HL-60 (cell line): ENCODE measurements around the gene ATPAF2.

ENCODE experiments used
- DNase-seq, 2 experiments: peaks; one replicate each; pipeline ENCODE4 v3.0.0-alpha.2; 2010 to 2020; ENCODE audit warnings: low read depth in 1 of 2, low spot score in 1 of 2
- H3K27ac ChIP-seq: fragments of 250-450 bp; sonication (Bioruptor Pico); replicated peaks from 2 replicates; pipeline ENCODE4 v1.5.1; 2020; ENCODE audit warnings: mild to moderate bottlenecking, moderate library complexity
- H3K27me3 ChIP-seq: fragments of 250-450 bp; sonication (Bioruptor Pico); 2 replicates; pipeline ENCODE4 v1.5.1; 2021; ENCODE audit warnings: mild to moderate bottlenecking, moderate library complexity; ENCODE audit not compliant: insufficient read depth, poor library complexity, severe bottlenecking
- H3K4me3 ChIP-seq: replicated peaks from 2 replicates; pipeline ENCODE4 v1.5.1; 2011; ENCODE audit warnings: mild to moderate bottlenecking, control low read depth, low read length; ENCODE audit not compliant: insufficient read depth
- CTCF ChIP-seq: IDR thresholded peaks from one replicate; pipeline ENCODE4 v1.5.1; 2011; ENCODE audit warnings: low read length, control low read depth, inconsistent platforms; ENCODE audit not compliant: insufficient read depth
- GABPA ChIP-seq: IDR thresholded peaks from 2 replicates; pipeline ENCODE4 v1.6.1; 2012; ENCODE audit warnings: low read depth
- POLR2AphosphoS5 ChIP-seq: IDR thresholded peaks from 2 replicates; pipeline ENCODE4 v1.6.1; 2012; ENCODE audit warnings: low read depth
- REST ChIP-seq: IDR thresholded peaks from 2 replicates; pipeline ENCODE4 v1.6.1; 2012; ENCODE audit warnings: low read depth; ENCODE audit not compliant: insufficient replicate concordance
- SPI1 ChIP-seq: IDR thresholded peaks from 2 replicates; pipeline ENCODE4 v1.6.1; 2012; ENCODE audit warnings: low read depth, mild to moderate bottlenecking, borderline replicate concordance

Gene ATPAF2

GRCh38 chr17:17978481-17979424, 60.2 kb downstream of the ATPAF2 start:
- H3K27ac ChIP-seq = no peak overlapping the region

GRCh38 chr17:17976931-17977570, 61.9 kb downstream of the ATPAF2 start:
- Histone ChIP-seq H3K4me3 (no peak overlapping the region), H3K27ac (no peak overlapping the region), H3K27me3 (no peaks in the 10 kb centered on the region)
- no peak for DNase-seq
- TF ChIP-seq GABPA (no peak), POLR2AphosphoS5 (no peak), REST (no peak), SPI1 (no peak), CTCF (no peak)

More at GRCh38 chr17:17978481-17979424, 60.2 kb downstream of the ATPAF2 start:
- H3K4me3 ChIP-seq = no peak overlapping the region
- DNase-seq = peak in 1 of 2 experiments; percentile 27
- no peaks in the 10 kb centered on the region for H3K27me3 ChIP-seq
- TF ChIP-seq SPI1 (peak; percentile 58; the same call in 1 of the 2 replicates), CTCF (no peak)

- Histone ChIP-seq H3K4me3 (no peak overlapping the region), H3K27me3 (no peaks in the 10 kb centered on the region), H3K27ac (no peak overlapping the region)
- DNase-seq = peak; percentile 13 to 56
- no peak for TF ChIP-seq CTCF
Observed at GRCh38 chr17:17975436-17975835, 63.5 kb downstream of the ATPAF2 start.

GRCh38 chr17:17972952-17973254, 66.1 kb downstream of the ATPAF2 start:
- no peak for DNase-seq
- H3K27me3 ChIP-seq = no peaks in the 10 kb centered on the region
- H3K4me3 ChIP-seq = peak overlapping the region; percentile 26
- no peak for TF ChIP-seq POLR2AphosphoS5
- H3K27ac ChIP-seq = peak overlapping the region; percentile 53
